HG02798 (cell line): Measurements from ENCODE around the gene PLET1.
"Not testable (repeated sequence)": the region's sequence is repeated elsewhere in the genome, so short reads cannot be mapped to it uniquely, and the experiment has no call there.

ENCODE experiments used
- ATAC-seq: cut with Tn5 transposase; IDR thresholded peaks from one replicate; pipeline ENCODE4 v1.9.1; 2021; ENCODE audit warnings: mild to moderate bottlenecking; ENCODE audit not compliant: unreplicated experiment, poor library complexity

Gene PLET1

DNA sequence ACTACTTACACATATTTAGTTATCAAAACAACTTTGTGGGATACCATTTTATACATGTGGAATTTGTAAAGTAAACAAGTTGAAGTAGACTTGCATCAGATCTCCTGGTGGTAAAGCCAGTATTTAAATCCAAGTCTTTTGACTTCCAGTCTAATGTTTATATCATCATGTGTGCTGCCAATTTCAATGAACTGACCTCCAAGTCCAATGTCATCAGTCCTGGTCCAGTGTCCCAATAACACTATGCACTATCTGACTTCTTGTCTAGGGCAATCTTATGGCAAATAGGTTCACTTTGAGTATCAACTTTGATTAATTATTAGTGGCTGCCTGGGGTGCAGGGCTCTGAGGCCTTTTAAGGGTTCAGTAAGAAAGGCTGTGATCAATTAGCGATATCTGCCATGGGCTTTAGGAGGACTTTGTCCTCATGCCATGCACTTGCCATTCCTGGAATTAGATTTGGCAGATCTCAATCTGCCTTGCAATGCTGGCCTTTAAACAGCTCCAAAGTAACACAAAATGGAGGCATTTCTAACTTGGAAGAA is 44.0 kb downstream of the PLET1 start:
- ATAC-seq: no peak

DNA sequence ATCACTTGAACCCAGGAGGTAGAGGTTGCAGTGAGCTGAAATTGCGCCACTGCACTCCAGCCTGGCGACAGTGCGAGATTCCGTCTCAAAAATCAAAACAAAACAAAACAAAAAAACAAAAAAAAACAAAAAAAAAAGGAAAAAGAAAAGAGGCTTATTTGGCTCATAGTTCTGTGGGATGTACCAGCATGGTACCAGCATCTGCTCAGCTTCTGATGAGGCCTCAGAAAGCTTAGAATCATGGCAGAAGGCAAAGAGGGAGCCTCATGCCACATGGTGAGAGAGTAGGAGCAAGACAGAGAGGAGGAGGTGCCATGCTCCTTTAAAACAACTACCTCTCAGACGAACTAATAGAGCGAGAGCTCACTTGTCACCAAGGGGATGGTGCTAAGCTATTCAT is 45.0 kb downstream of the PLET1 start:
- no peak for ATAC-seq

DNA sequence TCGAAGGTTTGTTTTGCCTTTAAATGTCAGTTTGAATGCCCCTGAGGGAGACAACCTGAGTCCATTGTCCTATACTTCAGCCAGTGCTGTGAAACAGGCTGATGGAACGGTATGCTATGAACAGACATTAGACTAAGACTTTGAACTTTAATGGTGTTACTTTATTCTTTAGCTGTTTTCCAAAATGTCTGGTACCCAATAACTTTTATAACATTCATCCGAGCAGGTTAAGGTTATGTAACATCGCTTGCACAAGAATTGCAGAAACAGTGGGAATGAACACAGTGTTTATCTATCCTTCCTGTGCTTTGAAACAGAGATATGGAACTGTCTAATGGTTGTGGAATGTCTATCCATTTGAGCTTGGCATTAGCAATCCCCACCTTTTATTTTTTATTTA is 46.9 kb downstream of the PLET1 start:
- ATAC-seq: no peak

DNA sequence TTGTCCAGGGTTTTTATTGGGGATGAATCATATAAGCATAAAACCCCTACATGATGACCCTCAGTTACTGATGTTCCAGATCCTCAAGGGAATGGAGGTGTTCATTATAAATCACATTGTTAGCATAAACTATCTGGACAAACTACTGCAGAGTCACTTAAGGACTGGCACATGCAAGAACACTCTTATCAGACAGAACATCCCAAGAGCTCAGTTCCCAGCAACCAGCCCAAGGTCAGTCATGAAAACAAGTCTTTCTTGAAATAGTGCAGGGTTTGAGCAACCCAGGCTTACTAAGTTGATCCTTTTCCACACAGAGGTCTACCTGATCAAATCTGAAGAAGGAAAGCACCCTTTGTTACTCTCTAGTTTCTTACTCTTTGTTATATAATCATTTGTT is 48.0 kb downstream of the PLET1 start:
- no peak for ATAC-seq

DNA sequence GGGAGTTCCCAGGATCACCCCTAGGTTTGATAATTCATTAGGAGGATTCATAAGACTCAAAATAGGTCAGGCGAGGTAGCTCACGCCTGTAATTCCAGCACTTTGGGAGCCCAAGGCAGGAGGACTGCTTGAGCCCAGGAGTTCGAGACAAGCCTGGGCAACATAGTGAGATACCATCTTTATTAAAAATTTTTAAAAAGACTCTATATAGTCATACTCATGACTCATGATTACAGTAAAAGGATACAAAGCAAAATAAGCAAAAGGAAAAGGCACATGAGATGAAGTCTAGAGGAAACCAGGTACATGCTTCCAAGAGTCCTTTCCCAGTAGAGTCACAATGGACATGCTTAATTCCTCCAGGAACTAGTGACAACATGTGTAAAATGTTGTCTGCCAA is 48.4 kb downstream of the PLET1 start:
- ATAC-seq: no peak

DNA sequence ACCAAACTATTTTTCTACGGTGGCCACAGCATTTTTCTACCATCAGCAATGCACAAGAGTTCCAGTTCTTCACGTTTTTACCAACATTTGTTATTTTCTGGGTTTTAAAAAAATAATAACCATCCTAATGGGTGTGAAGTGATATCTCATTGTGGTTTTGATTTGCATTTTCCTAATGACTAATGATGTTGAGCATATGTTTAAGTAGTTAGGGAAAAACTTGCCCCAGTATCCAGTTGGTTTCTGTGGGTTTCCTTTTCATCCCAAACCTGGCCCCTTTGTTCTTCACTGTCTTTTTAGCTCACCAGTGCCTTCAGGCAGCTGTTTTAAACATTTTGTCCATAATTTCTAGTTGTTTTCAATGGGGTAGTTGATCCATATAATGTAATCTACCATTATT is 49.1 kb downstream of the PLET1 start:
- ATAC-seq: no peak

DNA sequence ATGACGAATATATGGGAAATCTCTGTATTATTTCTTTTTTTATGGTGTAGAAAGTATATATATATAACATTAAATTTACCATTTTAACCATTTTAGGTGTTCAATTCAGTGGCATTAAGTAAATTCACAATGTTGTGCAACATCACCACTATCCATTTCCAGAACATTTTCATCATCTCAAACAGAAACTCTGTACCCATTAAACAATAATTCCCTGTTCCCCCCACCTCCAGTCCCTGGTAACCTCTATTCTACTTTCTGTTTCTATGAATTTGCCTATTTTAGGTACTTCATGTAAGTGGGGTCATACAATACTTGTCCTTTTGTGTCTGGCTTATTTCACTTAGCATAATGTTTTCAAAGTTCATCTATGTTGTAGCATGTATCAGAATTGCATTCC is 49.8 kb downstream of the PLET1 start:
- no peak for ATAC-seq

DNA sequence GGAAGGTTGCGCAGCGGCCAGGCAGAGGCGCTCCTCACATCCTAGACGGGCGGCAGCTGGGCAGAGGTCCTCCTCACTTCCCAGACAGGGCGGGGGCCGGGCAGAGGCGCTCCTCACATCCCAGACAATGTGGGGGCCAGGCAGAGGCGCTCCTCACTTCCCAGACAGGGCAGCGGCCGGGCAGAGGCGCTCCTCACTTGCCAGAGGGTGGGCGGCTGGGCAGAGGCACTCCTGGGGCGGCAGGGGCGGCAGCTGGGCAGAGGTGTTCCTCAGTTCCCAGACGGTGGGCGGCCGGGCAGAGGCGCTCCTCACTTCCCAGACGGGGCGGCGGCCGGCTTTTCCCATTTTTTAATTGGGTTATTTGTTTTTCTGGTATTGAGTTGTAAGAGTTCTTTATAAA is 54.6 kb downstream of the PLET1 start:
- no peak for ATAC-seq

DNA sequence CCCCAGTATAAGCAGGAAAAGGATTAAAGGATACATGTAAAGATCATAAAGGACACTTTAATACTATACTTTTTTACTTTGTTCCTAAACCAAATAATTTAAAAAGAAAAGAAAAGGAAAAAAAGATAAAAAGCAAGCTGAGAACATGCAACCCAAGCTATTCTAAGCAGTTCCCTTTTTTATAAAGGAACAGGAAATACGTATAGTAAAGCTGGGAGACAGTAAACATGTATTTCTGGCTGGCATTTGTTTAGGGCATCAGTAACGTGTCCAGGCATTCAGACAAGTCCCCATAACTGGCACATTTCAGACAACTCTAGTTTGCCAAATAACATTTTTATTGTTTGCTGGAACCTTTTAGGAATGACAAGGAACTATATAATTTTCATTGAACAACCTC is 60.4 kb downstream of the PLET1 start:
- ATAC-seq: no peak

DNA sequence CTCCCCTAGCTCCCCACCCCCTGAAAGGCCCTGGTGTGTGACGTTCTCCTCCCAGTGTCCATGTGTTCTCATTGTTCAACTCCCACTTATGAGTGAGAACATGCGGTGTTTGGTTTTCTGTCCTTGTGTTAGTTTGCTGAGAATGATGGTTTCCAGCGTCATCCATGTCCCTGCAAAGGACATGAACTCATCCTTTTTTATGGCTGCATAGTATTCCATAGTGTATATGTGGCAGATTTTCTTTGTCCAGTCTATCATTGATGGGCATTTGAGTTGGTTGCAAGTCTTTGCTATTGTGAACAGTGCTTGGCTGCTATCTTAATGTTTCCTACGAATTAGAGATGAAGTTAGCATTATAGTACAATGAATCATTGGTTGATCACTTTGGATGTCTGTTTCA is 61.6 kb downstream of the PLET1 start:
- not testable (repeated sequence) for ATAC-seq
